B cell (primary cell): Measurements from ENCODE around the gene JUNB. TPM values are rescaled to one million over a fixed set of nuclear protein-coding genes. Genes with fewer than 3 reads are reported as not detected.

Source experiments
- ATAC-seq: fragments of 200-7000 bp; cut with Tn5 transposase; one replicate; pipeline ENCODE4 v1.10.0; 2021; ENCODE audit warnings: low read depth, mild to moderate bottlenecking, moderate number of reproducible peaks, moderate library complexity
- CTCF ChIA-PET: fragments of 350-600 bp; sonication (Branson Sonifier 250); formaldehyde crosslinking; loops from one replicate; lab custom pipeline; 2021; ENCODE audit warnings: antibody characterized with exemption, inconsistent platforms; lab: Charles Lee
- POLR2A ChIA-PET: fragments of 350-600 bp; sonication (Branson Sonifier 250); formaldehyde crosslinking; loops from one replicate; lab custom pipeline; 2021; ENCODE audit warnings: antibody characterized with exemption; lab: Charles Lee
- DNase-seq: peaks from one replicate; pipeline ENCODE4 v3.0.0; 2013
- H2AFZ ChIP-seq: 2 replicates; pipeline ENCODE4 v1.6.1; 2012; ENCODE audit warnings: mild to moderate bottlenecking, low read depth, low read length; ENCODE audit not compliant: insufficient read depth, poor library complexity, severe bottlenecking
- H3K27ac ChIP-seq, 2 donors: 1 replicate in 1 of 2; 2 replicates in 1 of 2; pipeline ENCODE4 v1.5.1; 2012 to 2013; ENCODE audit warnings: low read length in 2 of 2, mild to moderate bottlenecking in 2 of 2, moderate library complexity in 1 of 2
- H3K27me3 ChIP-seq, 4 experiments: fragments of 200-600 bp in 1 of 4; sonication (generic) in 1 of 4; replicated peaks in 1 of 4; 1 replicate in 2 of 4; 2 replicates in 2 of 4; pipeline versions ENCODE4 v1.6.1 to v1.7.0; 2013 to 2016; ENCODE audit warnings: low read length in 3 of 4, mild to moderate bottlenecking in 2 of 4, mixed read lengths in 1 of 4, moderate library complexity in 1 of 4; ENCODE audit not compliant: insufficient read depth in 4 of 4, control insufficient read depth in 3 of 4; ENCODE audit errors: control extremely low read depth in 1 of 4
- H3K36me3 ChIP-seq, 2 experiments: replicated peaks in 1 of 2; 1 replicate in 1 of 2; 2 replicates in 1 of 2; pipeline versions ENCODE4 v1.6.1 to v1.7.1; 2013; ENCODE audit warnings: low read length in 1 of 2; ENCODE audit not compliant: insufficient read depth in 2 of 2, control insufficient read depth in 1 of 2; ENCODE audit errors: control extremely low read depth in 1 of 2, extremely low read depth in 1 of 2
- H3K4me1 ChIP-seq, 2 donors: fragments of 200-600 bp in 1 of 2; sonication (generic) in 1 of 2; 1 replicate in 1 of 2; 2 replicates in 1 of 2; pipeline versions ENCODE4 v1.5.1 to v1.6.1; 2013 to 2017; ENCODE audit warnings: low read length in 2 of 2; ENCODE audit not compliant: control insufficient read depth in 2 of 2, insufficient read depth in 2 of 2
- H3K4me2 ChIP-seq: replicated peaks from 2 replicates; pipeline ENCODE3; 2012; ENCODE audit warnings: mild to moderate bottlenecking, low read depth, low read length; ENCODE audit not compliant: poor library complexity, severe bottlenecking
- H3K4me3 ChIP-seq, 5 experiments: fragments of 200-600 bp in 1 of 5; sonication (generic) in 1 of 5; 1 replicate in 3 of 5; 2 replicates in 2 of 5; pipeline versions ENCODE4 v1.5.1 to v1.7.0; 2011 to 2016; ENCODE audit warnings: low read length in 4 of 5, mild to moderate bottlenecking in 4 of 5, low read depth in 2 of 5, control low read depth in 1 of 5, moderate library complexity in 1 of 5; ENCODE audit not compliant: insufficient read depth in 1 of 5; ENCODE audit errors: control extremely low read depth in 1 of 5, extremely low read depth in 1 of 5
- H3K79me2 ChIP-seq: fragments of 200-600 bp; sonication (generic); one replicate; pipeline ENCODE4 v1.6.0; 2016; ENCODE audit warnings: low read length; ENCODE audit not compliant: control insufficient read depth, insufficient read depth
- H3K9ac ChIP-seq: fragments of 200-600 bp; sonication (generic); 2 replicates; pipeline ENCODE4 v1.6.1; 2017; ENCODE audit warnings: mild to moderate bottlenecking, low read length, moderate library complexity
- H3K9me3 ChIP-seq, 3 donors: one replicate each; pipeline versions ENCODE4 v1.6.1 to v1.7.1; 2013; ENCODE audit warnings: low read length in 2 of 3; ENCODE audit not compliant: control insufficient read depth in 2 of 3, insufficient read depth in 1 of 3; ENCODE audit errors: control extremely low read depth in 1 of 3
- H4K20me1 ChIP-seq: 2 replicates; pipeline ENCODE4 v1.6.0; 2012; ENCODE audit warnings: mild to moderate bottlenecking, low read length; ENCODE audit not compliant: insufficient read depth, control insufficient read depth, poor library complexity, severe bottlenecking
- H3K27ac Mint-ChIP-seq: one replicate; pipeline ENCODE4 v1.8.0; 2021; ENCODE audit warnings: mixed read lengths
- H3K27me3 Mint-ChIP-seq: one replicate; pipeline ENCODE4 v1.8.0; 2021; ENCODE audit warnings: mixed read lengths
- H3K4me1 Mint-ChIP-seq: one replicate; pipeline ENCODE4 v1.8.0; 2021; ENCODE audit warnings: mixed read lengths
- H3K4me3 Mint-ChIP-seq: one replicate; pipeline ENCODE4 v1.8.0; 2021; ENCODE audit warnings: mixed read lengths
- H3K9me3 Mint-ChIP-seq: one replicate; pipeline ENCODE4 v1.8.0; 2022; ENCODE audit warnings: mixed read lengths; ENCODE audit not compliant: insufficient read depth
- EZH2 ChIP-seq: IDR thresholded peaks from 2 replicates; pipeline ENCODE4 v1.6.1; 2012; ENCODE audit warnings: borderline replicate concordance, low read depth, mild to moderate bottlenecking, moderate library complexity, low read length; ENCODE audit not compliant: insufficient read depth, poor library complexity, severe bottlenecking
- WGBS: methylation state at CpG from one replicate; pipeline ENCODE4 v1.1.5; 2013; ENCODE audit warnings: missing lambda C conversion rate; ENCODE audit not compliant: insufficient coverage; 5-methylcytosine and 5-hydroxymethylcytosine counted together
- intact Hi-C: fragments of 100-400 bp; cut with micrococcal nuclease; formaldehyde crosslinking; loops from one replicate; pipeline ENCODE4 v1.10.0; 2022
- polyA plus RNA-seq: library from polyadenylated mRNA; depleted of rRNA; stranded (reverse); fragments of >200 nt; gene quantifications from 2 replicates; pipeline ENCODE4 v1.2.3, GENCODE V29; 2012
- total RNA-seq, 2 donors: library from RNA; stranded (reverse); fragments of 120-200 nt in 1 of 2; gene quantifications; 1 replicate in 1 of 2; 2 replicates in 1 of 2; pipeline versions ENCODE4 v1.2.3 to v1.2.4, GENCODE V29; 2013 to 2022
- TF ChIP-seq, protein P1 (sequence below): fragments of 200-600 bp; IDR thresholded peaks from one replicate; pipeline ENCODE4 v1.8.0; 2022; ENCODE audit warnings: antibody characterized with exemption, mild to moderate bottlenecking

JUNB gene
- total and polyA plus RNA-seq, 2 donors (not counting 1 experiment from before 2014, with no cell fraction given) = 206 to 4,055 TPM

DNA sequence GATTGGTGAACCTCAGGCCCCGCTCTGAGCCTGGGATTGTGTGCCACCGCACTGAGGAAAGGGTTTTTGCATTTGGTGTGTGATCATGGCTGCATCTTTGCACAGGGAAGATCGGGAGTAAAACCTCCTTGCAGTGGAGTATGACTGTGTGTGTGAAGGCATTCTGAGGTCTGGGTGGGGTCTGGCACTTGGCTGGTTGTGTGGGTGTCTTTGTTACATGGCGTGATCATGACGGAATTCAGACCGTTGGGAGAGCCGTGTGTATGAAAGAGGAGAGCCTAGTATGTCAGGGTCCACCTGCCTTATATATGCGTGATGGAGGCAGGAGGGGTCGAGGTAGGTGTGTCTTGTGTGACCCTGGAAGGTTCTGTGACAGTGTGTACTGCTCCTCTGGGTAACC lies 40.4 kb upstream of the JUNB start:
- H3K27me3 Mint-ChIP-seq = peaks cover 29% of the 10 kb centered on the region
- POLR2A ChIA-PET = no interaction called here
- peaks cover 4% of the 10 kb centered on the region for H3K4me1 Mint-ChIP-seq
- TF ChIP-seq, protein P1, sequence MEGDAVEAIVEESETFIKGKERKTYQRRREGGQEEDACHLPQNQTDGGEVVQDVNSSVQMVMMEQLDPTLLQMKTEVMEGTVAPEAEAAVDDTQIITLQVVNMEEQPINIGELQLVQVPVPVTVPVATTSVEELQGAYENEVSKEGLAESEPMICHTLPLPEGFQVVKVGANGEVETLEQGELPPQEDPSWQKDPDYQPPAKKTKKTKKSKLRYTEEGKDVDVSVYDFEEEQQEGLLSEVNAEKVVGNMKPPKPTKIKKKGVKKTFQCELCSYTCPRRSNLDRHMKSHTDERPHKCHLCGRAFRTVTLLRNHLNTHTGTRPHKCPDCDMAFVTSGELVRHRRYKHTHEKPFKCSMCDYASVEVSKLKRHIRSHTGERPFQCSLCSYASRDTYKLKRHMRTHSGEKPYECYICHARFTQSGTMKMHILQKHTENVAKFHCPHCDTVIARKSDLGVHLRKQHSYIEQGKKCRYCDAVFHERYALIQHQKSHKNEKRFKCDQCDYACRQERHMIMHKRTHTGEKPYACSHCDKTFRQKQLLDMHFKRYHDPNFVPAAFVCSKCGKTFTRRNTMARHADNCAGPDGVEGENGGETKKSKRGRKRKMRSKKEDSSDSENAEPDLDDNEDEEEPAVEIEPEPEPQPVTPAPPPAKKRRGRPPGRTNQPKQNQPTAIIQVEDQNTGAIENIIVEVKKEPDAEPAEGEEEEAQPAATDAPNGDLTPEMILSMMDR = no peak
- no peak for TF ChIP-seq EZH2
- Histone ChIP-seq H3K4me1 (peaks cover 5 to 7% of the 10 kb centered on the region in 2 donors), H2AFZ (no peak overlapping the region), H4K20me1 (no peaks in the 10 kb centered on the region), H3K36me3 (peaks cover 0 to 15% of the 10 kb centered on the region in 2 experiments), H3K9me3 (peaks cover 0 to 15% (median 5%) of the 10 kb centered on the region in 3 donors), H3K9ac (no peak overlapping the region), H3K4me3 (no peak overlapping the region), H3K27ac (no peak overlapping the region), H3K4me2 (no peak overlapping the region), H3K79me2 (no peaks in the 10 kb centered on the region), H3K27me3 (peaks cover 0 to 22% (median 2%) of the 10 kb centered on the region in 4 experiments)
- no peak overlapping the region for H3K27ac Mint-ChIP-seq
- H3K4me3 Mint-ChIP-seq = no peak overlapping the region
- intact Hi-C loops = no loop called here
- CTCF ChIA-PET = interaction anchor here (2.9 to 21.3 kb wide), 2 partner anchors 11 to 98 kb away, joined by 13 to 353 read pairs; no protein-coding TSS in a partner anchor
- DNase-seq = no peak
- no peak for ATAC-seq
- WGBS = 76% methylated on average over 9 of the region's 9 CpGs
- peaks cover 4% of the 10 kb centered on the region for H3K9me3 Mint-ChIP-seq

DNA sequence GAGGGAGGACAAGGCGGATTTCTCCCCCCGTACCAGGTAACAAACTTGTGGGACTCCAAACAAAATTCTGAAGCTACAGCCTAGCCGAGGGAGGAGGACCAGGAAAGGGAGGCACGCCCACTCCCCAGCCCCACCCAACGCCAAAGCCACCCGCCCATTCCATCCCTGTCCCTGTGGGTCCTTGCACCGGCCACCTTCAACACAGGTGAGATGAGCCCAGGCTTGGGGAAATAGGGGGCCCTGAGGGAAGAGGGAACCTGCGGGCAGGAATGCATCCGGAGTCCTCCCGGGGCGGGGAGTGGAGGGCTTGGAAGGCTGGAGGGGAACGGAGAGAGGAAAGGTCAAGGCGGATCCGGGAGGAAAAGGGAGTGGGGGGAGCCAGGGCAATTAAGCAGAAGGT lies 39.7 kb upstream of the JUNB start, which contains the start of gene BEST2:
TSS of gene BEST2 (plus strand) at position 157 of the 400 bp plus-strand sequence. CDS start 802 bp downstream, outside the sequence.
- Mint-ChIP-seq H3K4me3 (no peak within 1 kb of the TSS), H3K27ac (no peak within 1 kb of the TSS), H3K27me3 (peaks cover 33% of the 10 kb centered on the region), H3K9me3 (peaks cover 4% of the 10 kb centered on the region), H3K4me1 (peaks cover 4% of the 10 kb centered on the region)
- Histone ChIP-seq H2AFZ (no peak within 1 kb of the TSS), H3K27ac (no peak within 1 kb of the TSS), H3K4me1 (peaks cover 5 to 7% of the 10 kb centered on the region in 2 donors), H3K4me3 (no peak within 1 kb of the TSS), H3K4me2 (no peak within 1 kb of the TSS), H3K9me3 (peaks cover 0 to 15% (median 5%) of the 10 kb centered on the region in 3 donors), H3K79me2 (no peaks in the 10 kb centered on the region), H4K20me1 (no peaks in the 10 kb centered on the region), H3K27me3 (peaks cover 0 to 29% (median 4%) of the 10 kb centered on the region in 4 experiments), H3K36me3 (peaks cover 0 to 13% of the 10 kb centered on the region in 2 experiments), H3K9ac (no peak within 1 kb of the TSS)
- ATAC-seq = no peak
- intact Hi-C loops = no loop called here
- POLR2A ChIA-PET = no interaction called here
- no peak for DNase-seq
- CTCF ChIA-PET = interaction anchor here (2.9 to 21.3 kb wide), 2 partner anchors 10 to 97 kb away, joined by 13 to 353 read pairs; no protein-coding TSS in a partner anchor
- 68% methylated on average over 10 of the region's 14 CpGs for WGBS
- TF ChIP-seq, protein P1 = no peak
- no peak for TF ChIP-seq EZH2
